ENCODE measurements around the gene C17orf67.

C17orf67 gene

GRCh38 chr17:56809820-56810179 lies 23.9 kb downstream of the C17orf67 start:
- in situ Hi-C loops (cut with MboI; ENCODE audit: low sequenced_read_pairs): no loop called here

GRCh38 chr17:56809106-56809819 lies 24.5 kb downstream of the C17orf67 start:
- in situ Hi-C loops (cut with MboI; ENCODE audit: low sequenced_read_pairs): no loop called here

- in situ Hi-C loops (cut with MboI; ENCODE audit: low sequenced_read_pairs): no loop called here
Measured at GRCh38 chr17:56808503-56808902, 25.2 kb downstream of the C17orf67 start.

GRCh38 chr17:56807723-56808122 lies 26.0 kb downstream of the C17orf67 start:
- in situ Hi-C loops (cut with MboI; ENCODE audit: low sequenced_read_pairs): no loop called here

- in situ Hi-C loops (cut with MboI; ENCODE audit: low sequenced_read_pairs): no loop called here
Measured at GRCh38 chr17:56806949-56807348, 26.8 kb downstream of the C17orf67 start.

GRCh38 chr17:56804454-56804853 lies 29.3 kb downstream of the C17orf67 start:
- in situ Hi-C loops (cut with MboI; ENCODE audit: low sequenced_read_pairs): no loop called here

GRCh38 chr17:56803071-56803470 lies 30.6 kb downstream of the C17orf67 start:
- in situ Hi-C loops (cut with MboI; ENCODE audit: low sequenced_read_pairs): no loop called here

- in situ Hi-C loops (cut with MboI; ENCODE audit: low sequenced_read_pairs): no loop called here
Measured at GRCh38 chr17:56801459-56802178, 32.1 kb downstream of the C17orf67 start.

GRCh38 chr17:56798916-56799315 lies 34.8 kb downstream of the C17orf67 start:
- in situ Hi-C loops (cut with MboI; ENCODE audit: low sequenced_read_pairs): no loop called here

GRCh38 chr17:56796536-56796935 lies 37.2 kb downstream of the C17orf67 start:
- in situ Hi-C loops (cut with MboI; ENCODE audit: low sequenced_read_pairs): no loop called here

GRCh38 chr17:56795221-56795865 lies 38.4 kb downstream of the C17orf67 start:
- in situ Hi-C loops (cut with MboI; ENCODE audit: low sequenced_read_pairs): no loop called here

- in situ Hi-C loops (cut with MboI; ENCODE audit: low sequenced_read_pairs): no loop called here
Measured at GRCh38 chr17:56793957-56794356, 39.8 kb downstream of the C17orf67 start.

- in situ Hi-C loops (cut with MboI; ENCODE audit: low sequenced_read_pairs): no loop called here
Measured at GRCh38 chr17:56793531-56793930, 40.2 kb downstream of the C17orf67 start.

- in situ Hi-C loops (cut with MboI; ENCODE audit: low sequenced_read_pairs): no loop called here
Measured at GRCh38 chr17:56792267-56792666, 41.5 kb downstream of the C17orf67 start.

GRCh38 chr17:56786989-56787482 lies 46.7 kb downstream of the C17orf67 start:
- in situ Hi-C loops (cut with MboI; ENCODE audit: low sequenced_read_pairs): no loop called here

- in situ Hi-C loops (cut with MboI; ENCODE audit: low sequenced_read_pairs): no loop called here
Measured at GRCh38 chr17:56785997-56786680, 47.6 kb downstream of the C17orf67 start.

- in situ Hi-C loops (cut with MboI; ENCODE audit: low sequenced_read_pairs): no loop called here
Measured at GRCh38 chr17:56785405-56785804, 48.3 kb downstream of the C17orf67 start.

- in situ Hi-C loops (cut with MboI; ENCODE audit: low sequenced_read_pairs): no loop called here
Measured at GRCh38 chr17:56782338-56782737, 51.4 kb downstream of the C17orf67 start.

- in situ Hi-C loops (cut with MboI; ENCODE audit: low sequenced_read_pairs): no loop called here
Measured at GRCh38 chr17:56781906-56782305, 51.8 kb downstream of the C17orf67 start.

- in situ Hi-C loops (cut with MboI; ENCODE audit: low sequenced_read_pairs): no loop called here
Measured at GRCh38 chr17:56779898-56780777, 53.6 kb downstream of the C17orf67 start.
